Retinal pigment epithelial cell (primary cell): Measurements from ENCODE around the gene ATP9A.
"Not testable (repeated sequence)": the region's sequence is repeated elsewhere in the genome, so short reads cannot be mapped to it uniquely, and the experiment has no call there.

Experiments used
- DNase-seq: peaks from one replicate; pipeline ENCODE4 v3.0.0-alpha.2; 2010; ENCODE audit warnings: low read depth
- H3K4me3 ChIP-seq: 2 replicates; pipeline ENCODE4 v1.5.1; 2011; ENCODE audit warnings: mild to moderate bottlenecking, low read length, control low read depth, moderate library complexity
- CTCF ChIP-seq: conservative IDR thresholded peaks from 2 replicates; pipeline ENCODE4 v1.5.1; 2011; ENCODE audit warnings: low read depth, low read length, control low read depth, inconsistent platforms

ATP9A gene

GRCh38 chr20:51656726-51657260 is 111.4 kb downstream of the ATP9A start:
- H3K4me3 ChIP-seq = no peak overlapping the region
- DNase-seq = no peak
- no peak for TF ChIP-seq CTCF

GRCh38 chr20:51656089-51656488 is 112.1 kb downstream of the ATP9A start:
- DNase-seq, H3K4me3 ChIP-seq: not testable (repeated sequence)

- TF ChIP-seq CTCF = no peak
- H3K4me3 ChIP-seq = no peak overlapping the region
- DNase-seq = no peak
Measured at GRCh38 chr20:51654495-51654894, 113.7 kb downstream of the ATP9A start.

- DNase-seq = no peak
- no peak for TF ChIP-seq CTCF
- no peak overlapping the region for H3K4me3 ChIP-seq
Measured at GRCh38 chr20:51654060-51654459, 114.1 kb downstream of the ATP9A start.

GRCh38 chr20:51653226-51653625 is 115.0 kb downstream of the ATP9A start:
- no peak for TF ChIP-seq CTCF
- DNase-seq = no peak
- no peak overlapping the region for H3K4me3 ChIP-seq

- no peak for TF ChIP-seq CTCF
- H3K4me3 ChIP-seq = no peak overlapping the region
- DNase-seq = no peak
Measured at GRCh38 chr20:51651921-51652549, 116.2 kb downstream of the ATP9A start.

- DNase-seq = no peak
- no peak overlapping the region for H3K4me3 ChIP-seq
- no peak for TF ChIP-seq CTCF
Measured at GRCh38 chr20:51650685-51651134, 117.5 kb downstream of the ATP9A start.

- no peak overlapping the region for H3K4me3 ChIP-seq
- no peak for DNase-seq
- no peak for TF ChIP-seq CTCF
Measured at GRCh38 chr20:51648571-51648947, 119.6 kb downstream of the ATP9A start.
